CD4-positive, alpha-beta T cell treated with Interleukin-17A for 4 hours (primary cell): ENCODE measurements around the gene OR10H5.
"Not testable (repeated sequence)": the region's sequence is repeated elsewhere in the genome, so short reads cannot be mapped to it uniquely, and the experiment has no call there.

Experiments
- DNase-seq: peaks from one replicate; pipeline ENCODE4 v3.0.0-alpha.2; 2020; ENCODE audit warnings: mixed read lengths

The OR10H5 gene

DNA sequence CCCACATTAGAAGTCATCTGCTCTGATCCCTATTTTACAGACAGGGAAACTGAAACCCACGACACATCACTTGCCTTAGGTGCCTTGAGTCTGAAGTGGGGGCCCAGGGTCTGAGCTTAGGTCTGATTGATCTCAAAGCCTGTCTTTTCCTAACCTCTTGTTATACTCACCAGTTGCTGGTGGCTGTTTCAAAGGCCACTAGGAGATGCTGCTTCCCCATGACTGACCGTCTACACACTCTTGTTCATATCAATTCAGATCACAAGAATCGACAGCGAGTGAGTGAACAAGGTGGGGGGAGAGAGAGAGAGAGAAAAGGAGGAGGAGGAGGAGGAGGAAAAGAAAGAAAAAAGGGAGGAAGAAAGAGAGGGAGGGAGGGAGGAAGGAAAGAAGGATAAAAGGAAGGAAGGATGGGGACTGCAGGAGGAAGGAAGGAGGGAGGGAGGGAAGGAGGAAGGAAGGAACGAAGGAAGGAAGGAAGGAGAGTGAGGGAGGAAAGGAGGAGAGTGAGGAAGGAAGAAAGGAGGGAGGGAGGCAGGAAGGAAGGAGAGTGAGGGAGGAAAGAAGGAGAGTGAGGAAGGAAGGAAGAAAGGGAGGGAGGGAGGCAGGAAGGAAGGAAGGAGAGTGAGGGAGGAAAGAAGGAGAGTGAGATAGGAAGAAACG, 24.7 kb downstream of the OR10H5 start:
- peak; percentile 68 for DNase-seq

DNA sequence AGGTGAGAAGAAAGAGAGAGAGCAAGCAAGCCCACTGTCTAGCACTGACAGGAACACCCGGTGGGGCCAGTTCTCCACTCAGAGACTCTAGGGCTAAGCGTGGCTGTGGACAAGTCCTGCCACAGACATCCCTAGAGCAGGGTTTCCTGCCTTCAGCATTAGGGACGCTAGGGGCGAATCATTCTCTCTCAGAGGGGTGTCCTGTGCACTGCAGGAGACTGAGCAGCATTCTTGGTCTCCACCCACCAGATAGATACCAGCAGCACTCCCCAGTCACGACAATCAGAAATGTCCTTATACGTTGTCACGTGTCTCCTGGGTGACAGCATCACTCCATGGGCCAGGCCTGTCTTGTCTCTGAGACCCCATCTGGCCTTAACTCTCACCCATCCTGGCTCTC, 26.5 kb downstream of the OR10H5 start:
- no peak for DNase-seq

DNA sequence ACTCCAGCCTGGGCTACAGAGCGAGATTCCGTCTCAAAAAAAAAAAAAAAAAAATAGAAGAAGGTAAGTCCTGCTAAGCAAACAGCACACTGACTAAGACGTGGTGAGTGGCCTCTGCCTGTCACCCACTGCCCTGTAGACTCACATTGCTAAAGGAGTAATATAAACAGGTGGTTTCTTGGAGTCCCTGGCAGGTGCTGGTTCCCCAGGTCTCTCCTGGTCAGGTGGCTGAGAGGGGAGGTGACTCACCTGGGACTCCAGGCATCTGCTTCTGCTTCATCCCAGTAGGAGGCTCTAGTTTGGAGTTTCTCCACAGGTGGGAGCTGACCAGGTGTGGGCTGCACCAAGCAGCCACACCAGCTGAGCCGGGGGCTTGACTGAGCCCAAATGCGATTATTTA, 27.8 kb downstream of the OR10H5 start, which contains the start of gene OR10H1:
Gene OR10H1 (minus strand): TSS at position 359 of the 400 bp plus-strand sequence. CDS start 7,627 bp downstream, outside the sequence.
- DNase-seq, result no peak

DNA sequence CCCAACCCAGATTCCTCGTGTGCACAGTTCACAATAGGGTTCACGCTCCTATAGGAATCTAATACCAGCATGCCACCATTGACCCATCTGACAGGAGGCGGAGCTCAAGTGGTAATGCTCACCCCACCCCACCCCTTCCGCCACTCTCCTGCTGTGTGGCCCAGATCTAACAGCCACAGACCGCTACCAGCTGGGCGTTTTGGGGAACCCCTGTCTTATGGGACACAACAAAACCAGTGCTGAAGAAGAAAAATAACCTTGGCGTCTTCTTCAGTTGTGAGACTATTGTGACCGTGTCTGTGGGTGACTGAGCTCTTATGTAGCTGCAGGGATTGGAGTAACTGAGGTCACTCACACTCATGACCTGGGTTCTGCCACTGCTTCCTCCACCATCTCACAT, 33.2 kb downstream of the OR10H5 start:
- DNase-seq, result no peak

DNA sequence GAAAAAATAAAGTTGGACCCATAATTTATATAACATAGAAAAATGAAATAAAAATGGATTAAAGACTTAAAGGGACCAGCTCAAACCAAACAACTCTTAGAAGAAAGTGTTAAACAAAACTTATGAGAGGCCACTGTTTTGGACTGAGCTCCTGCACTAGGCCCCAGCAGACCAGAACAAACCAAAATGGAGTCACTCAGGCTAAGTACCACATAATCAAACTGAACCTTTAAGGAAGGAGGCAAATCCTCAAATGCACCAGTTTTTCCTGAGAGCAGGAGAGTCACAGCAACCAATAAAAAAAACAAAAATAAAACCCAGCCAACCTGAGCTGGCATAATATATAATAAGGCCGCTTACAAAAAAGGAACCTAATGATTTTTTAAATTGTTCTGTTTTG, 38.3 kb downstream of the OR10H5 start:
- DNase-seq, result no peak

DNA sequence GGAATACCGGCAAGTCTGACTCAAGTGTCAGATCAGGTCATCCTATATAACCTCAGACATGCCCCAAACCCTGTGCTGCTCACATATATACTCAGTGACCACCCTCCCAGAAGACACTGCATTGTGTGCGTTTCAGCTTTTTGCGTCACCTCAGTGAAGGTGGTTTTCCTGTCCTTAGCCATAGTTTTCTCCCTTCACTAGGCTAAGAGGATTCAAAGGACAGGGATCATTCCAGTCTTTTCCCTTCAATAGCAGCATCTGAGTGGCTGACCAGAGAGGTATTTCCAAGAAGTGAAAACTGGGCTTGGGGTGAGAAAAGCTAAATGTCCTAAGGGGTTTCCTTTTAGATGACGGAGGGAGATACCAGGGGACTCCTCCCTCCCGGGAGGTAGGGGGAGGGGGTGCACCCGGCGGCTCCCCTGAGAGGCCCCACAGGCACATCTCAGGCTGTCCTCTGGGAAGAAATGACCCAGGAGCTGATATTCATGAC, 40.7 kb downstream of the OR10H5 start:
- no peak for DNase-seq

DNA sequence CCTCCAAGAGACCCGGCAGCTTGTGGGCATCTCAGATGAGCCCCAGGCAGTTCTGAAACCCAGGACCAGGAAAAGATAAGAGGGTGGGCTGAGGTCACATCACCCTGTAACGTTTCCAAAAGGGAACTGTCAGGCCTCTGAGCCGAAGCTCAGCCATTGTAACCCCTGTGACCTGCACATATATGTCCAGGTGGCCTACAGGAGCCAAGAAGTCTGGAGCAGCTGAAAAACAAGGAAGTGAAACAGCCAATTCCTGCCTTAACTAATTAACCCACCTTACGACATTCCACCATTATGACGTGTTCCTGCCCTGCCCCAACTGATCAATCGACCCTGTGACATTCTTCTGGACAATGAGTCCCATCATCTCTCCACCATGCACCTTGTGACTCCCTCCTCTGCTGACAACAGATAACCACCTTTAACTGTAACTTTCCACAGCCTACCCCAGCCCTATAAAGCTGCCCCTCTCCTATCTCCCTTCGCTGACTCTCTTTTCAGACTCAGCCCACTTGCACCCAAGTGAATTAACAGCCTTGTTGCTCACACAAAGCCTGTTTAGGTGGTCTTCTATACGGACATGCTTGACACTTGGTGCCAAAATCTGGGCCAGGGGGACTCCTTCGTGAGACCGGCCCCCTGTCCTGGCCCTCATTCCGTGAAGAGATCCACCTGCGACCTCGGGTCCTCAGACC, 41.3 kb downstream of the OR10H5 start:
- DNase-seq, result not testable (repeated sequence)

DNA sequence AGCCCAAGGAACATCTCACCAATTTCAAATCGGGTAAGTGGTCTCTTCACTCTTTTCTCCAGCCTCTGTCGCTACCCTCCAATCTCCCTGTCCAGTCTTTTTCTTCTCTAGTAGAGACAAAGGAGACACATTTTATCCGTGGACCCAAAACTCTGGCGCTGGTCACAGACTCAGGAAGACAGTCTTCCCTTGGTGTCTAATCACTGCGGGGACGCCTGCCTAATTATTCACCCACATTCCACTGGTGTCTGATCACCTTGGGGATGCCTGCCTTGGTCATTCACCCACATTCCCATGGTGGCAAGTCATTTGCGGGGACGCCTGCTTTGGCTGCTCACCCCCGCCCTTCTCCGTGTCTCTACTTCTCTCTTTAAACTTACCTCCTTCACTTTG, 41.8 kb downstream of the OR10H5 start:
- DNase-seq, result no peak

DNA sequence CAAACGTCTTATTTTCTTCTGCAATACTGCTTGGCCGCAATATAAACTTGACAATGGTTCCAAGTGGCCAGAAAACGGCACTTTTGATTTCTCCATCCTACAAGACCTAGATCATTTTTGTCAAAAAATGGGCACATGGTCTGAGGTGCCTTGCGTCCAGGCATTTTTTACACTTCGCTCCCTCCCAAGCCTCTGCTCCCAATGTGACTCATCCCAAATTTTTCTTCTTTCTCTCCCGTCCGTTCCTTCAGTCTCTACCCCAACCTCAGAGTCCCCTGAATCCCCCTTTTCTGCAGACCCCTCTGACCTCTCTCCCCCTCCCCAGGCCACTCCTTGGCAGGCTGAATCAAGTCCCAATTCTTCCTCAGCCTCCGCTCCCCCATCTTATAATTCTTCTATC, 42.3 kb downstream of the OR10H5 start:
- no peak for DNase-seq

DNA sequence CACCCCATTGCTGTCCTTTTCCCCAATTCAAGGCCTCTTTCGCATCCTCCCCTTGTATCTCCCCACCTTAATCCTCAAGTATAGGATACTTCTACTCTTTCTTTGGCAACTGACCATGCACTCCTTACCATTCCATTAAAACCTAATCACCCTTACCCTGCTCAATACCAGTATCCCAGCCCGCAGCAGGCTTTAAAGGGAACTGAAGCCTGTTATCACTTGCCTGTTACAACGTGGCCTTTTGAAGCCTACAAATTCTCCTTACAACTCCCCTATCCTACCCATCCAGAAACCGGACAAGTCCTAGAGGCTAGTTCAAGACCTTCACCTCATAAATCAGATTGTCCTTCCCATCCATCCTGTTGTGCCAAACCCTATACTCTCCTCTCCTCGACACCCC, 44.2 kb downstream of the OR10H5 start:
- no peak for DNase-seq

DNA sequence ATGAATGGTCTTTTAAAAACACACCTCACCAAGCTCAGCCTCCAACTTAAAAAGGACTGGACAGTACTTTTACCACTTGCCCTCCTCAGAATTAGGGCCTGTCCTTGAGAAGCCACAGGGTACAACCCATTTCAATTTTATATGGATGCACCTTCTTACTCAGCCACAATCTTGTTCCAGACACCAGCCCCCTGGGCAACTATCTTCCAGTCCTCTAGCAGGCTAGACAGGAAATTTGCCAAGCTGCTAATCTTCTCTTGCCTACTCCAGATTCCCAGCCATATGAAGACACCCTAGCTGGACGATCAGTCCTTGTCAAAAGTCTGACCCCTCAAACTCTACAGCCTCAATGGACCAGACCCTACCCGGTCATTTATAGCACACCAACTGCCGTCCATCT, 46.8 kb downstream of the OR10H5 start:
- DNase-seq, result not testable (repeated sequence)

DNA sequence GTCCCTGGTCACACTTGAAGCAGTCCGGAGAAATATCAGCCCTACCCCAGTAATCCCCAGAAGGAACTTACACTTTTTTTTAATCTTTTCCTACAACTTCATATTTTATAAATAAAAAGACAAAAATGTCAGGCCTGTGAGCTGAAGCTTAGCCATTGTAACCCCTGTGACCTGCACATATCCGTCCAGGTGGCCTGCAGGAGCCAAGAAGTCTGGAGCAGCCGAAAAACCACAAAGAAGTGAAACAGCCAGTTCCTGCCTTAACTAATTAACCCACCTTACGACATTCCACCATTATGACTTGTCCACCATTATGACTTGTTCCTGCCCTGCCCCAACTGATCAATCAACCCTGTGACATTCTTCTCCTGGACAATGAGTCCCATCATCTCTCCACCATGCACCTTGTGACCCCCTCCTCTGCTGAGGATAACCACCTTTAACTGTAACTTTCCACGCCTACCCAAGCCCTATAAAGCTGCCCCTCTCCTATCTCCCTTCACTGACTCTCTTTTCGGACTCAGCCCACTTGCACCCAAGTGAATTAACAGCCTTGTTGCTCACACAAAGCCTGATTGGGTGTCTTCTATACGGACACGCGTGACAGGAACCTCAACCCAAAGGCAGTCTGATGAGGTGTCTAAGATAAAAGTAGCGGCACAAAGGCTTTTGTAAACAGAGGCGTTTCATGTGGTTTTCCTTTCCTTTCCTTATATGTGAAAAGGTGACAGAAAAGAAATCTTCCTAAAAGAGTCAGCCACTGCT, 48.3 kb downstream of the OR10H5 start:
- DNase-seq, result peak; percentile 74

DNA sequence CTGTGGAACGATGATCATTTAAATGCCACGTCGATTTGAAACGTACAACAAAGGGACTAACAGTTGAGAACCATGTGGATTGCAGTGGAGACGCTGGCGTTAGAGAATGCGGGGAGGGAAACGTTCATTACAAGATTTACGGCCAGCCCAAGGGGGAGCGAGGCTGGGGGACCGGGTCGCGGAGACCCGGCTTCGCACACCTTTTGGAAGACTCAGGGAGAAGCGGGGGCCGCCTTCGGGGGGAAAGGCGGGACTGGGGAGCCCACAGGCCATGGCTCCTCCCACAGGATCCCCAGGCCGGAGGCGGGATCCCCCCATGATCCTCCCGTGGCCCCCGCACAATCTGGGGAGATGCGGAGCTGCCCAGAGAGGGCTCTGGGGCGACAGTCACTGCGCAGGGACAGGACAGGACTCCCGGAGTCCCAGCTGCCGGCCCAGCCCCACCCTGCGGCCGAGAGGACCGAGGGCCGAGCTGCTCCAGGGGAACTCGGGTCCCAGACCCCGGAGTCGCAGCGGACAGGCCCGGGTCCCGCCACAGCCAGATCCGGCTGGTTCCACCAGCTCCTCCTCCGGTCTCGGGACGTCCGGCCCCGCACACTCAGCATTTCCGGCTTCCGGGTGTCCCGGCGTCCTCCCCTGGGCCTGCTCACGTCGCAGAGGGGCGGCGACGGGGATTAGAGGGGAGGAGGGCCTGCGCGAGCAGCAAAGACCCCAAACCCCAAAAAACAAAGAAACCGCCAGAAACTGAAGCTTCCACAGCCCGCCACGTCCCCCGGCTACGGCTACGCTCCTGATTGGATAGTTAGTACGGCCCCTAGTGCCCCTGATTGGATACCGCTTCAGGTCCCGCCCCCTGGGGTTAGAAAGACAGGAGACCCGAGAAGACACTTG, 49.1 kb downstream of the OR10H5 start:
- DNase-seq, result peak; percentile 97

DNA sequence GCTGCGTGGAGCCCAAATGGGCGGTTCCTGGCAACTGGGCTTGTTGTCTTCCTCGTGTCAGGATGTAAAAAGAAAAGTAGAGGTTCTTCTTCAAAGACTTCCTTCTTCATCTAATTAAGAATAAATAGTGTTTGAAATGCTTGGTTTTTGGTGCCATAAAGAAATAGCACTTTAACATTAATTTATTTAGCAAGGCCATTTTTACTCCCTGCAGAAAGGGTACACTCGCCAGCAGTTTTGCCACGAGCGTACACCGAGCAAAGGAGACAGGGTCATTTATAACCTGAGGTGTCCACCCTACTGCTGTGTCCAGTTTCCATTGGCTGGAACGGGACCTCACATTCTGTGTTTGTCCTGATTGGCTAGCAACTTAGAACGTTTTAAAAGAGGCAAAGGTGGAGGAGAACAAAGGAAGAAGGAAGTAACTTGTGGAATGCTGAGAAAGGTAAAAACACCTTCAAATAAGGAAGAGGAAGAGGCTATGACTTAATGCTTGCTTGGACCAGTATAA, 49.8 kb downstream of the OR10H5 start:
- DNase-seq, result no peak

DNA sequence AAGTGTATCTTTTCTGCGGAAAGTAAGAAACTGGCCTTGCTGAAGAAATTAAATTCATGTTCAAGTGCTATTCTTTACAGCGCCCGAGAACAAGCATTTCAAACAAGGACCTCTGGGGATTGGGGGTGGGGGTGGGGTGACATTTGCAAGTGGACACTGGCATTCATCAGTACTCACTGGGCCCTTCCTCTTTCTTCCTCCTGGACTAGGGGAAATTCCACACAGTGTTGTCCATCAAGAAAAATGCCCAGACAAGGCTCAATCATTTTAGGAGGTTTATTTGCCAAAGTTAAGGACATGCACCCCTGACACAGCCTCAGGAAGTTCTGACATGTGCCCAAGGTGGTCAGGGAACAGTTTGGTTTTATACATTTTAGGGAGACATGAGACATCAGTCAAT, 50.9 kb downstream of the OR10H5 start:
- no peak for DNase-seq

DNA sequence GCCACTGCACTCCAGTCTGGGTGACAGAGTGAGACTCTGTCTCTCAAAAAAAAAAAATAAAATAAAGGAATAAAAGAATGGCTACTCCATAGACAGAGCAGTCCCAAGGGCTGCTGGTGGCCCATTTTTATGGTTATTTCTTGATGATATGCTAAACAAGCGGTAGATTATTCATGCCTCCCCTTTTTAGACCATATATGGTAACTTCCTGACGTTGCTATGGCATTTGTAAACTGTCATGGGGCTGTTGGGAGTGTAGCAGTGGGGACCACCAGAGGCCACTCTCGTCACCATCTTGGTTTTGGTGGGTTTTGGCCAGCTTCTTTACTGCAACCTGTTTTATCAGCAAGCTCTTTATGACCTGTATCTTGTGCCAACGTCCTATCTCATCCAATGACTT, 52.4 kb downstream of the OR10H5 start:
- DNase-seq, result not testable (repeated sequence)

DNA sequence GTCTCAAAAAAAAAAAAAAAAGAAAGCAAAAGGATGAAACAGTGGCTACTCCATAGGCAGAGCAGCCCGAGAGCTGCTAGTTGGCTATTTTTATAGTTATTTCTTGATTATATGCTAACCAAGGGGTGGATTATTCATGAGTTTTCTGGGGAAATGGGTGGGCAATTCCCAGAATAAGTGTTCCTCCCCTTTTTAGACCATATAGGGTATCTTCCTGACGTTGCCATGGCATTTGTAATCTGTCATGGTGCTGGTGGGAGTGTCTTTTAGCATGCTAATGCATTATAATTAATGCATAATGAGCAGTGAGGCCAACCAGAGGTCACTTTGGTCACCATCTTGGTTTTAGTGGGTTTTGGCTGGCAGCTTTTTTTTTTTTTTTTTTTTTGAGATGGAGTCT, 53.4 kb downstream of the OR10H5 start:
- DNase-seq, result no peak

DNA sequence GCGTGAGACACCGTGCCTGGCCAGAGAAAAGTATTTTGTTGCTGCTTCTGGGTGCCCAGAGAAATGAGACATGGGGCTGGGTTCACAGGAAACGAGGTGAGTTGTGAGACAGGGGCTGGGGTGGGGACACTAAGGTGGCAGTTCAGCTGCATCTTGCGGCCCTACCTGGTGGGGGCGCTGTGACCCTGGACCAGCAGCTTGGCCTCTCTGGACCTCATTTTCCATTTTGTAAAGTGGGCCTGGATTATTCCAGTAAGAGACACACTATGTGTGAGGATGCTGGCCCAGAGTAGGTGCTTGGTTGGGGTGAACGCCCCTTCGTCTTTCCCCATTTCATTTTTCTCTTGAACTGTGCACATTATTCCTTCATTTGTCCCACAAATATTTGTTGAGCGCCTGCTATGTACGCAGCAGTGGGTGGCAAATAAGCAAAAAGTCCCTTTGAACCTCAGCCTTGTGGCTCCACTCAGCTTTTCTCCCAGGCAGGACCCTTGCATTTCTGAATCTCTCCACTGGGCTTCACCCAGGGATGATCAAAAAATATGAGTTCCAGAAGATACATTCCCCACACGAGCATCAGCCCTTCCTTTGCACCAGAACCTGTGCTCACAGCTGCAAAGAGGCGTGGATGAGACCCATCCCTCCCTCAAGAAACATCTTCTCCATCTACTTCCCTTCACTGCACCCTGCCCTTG, 54.6 kb downstream of the OR10H5 start:
- DNase-seq, result peak; percentile 16

DNA sequence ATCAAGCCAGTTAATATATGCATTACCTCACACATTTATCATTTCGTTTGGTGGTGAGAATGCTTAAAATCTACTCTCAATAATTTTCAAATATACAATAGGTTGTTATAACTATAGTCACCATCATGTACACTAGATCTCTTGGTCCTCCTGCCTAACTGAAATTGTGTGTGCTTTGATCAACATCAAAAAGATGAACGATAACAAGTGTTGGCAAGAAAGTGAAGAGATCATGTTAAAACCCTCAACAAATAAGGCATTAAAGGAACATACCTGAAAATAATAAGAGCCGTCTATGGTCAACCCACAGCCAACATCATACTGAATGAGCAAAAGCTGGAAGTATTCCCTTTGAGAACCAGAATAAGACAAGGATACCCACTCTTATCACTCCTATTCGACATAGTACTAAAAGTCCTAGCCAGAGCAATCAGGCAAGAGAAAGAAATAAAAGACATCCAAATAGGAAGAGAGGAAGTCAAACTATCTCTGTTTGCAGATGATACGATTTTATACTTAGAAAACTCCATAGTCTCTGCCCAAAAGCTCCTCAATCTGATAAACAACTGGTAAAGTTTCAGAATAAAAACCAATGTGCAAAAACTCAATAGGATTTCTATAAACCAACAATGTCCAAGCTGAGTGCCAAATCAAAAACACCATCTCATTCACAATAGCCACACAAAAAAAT, 55.9 kb downstream of the OR10H5 start:
- no peak for DNase-seq

DNA sequence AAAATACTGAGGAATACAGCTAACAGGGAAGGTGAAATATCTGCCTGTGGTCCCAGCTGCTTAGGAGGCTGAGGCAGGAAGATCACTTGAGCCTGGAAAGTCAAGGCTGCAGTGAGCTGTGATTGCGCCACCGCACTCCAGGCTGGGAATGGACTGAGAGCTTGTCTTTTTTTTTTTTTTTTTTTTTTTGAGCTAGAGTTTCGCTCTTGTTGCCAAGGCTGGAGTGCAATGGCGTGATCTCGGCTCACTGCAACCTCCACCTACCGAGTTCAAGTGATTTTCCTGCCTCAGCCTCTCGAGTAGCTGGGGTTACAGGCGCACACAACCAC, 56.4 kb downstream of the OR10H5 start:
- not testable (repeated sequence) for DNase-seq

DNA sequence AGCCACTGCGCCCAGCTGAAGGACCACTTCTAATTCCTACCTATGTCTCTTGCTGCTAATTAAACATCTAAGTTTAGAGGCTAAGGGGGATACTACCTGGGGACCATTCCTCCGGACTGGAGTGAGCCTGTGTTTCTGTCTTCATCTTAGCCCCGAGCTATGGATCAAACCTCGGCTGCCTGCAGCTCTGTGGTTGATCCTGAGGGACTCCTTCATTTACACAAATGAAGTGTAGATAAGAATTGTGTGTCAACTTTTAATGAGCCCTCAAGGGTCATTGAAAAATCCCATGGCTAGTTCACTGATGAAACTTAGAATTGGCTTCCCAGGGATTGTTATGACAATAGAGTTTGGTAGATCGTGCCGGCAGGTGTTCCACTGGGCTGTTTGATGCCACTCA, 59.5 kb downstream of the OR10H5 start:
- no peak for DNase-seq
